HG02678 (cell line): ENCODE results near the gene FILIP1L.
"Not testable (repeated sequence)": the region's sequence is repeated elsewhere in the genome, so short reads cannot be mapped to it uniquely, and the experiment has no call there.

Experiments used
- ATAC-seq: cut with Tn5 transposase; IDR thresholded peaks from one replicate; pipeline ENCODE4 v1.9.1; 2021; ENCODE audit warnings: mild to moderate bottlenecking, moderate library complexity; ENCODE audit not compliant: unreplicated experiment

Gene FILIP1L

DNA sequence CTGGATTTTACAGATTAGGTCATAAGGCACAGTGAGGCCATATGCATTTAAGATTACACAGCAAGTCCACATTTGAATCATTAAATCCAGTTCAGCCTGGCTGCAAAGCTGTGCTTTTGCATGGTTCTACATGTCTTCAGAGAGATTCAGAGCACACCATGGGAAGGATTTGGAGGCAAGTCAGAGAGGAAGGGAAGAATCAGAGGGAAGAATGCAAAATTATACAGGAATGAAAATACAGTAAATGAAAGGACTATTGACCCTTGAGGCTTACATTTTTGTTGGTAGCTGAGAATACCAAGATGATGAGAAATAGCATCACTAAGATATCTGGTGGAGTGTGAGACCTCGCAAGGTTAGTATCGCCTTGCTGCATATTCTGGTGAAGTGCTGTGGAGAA, 13.9 kb downstream of the FILIP1L start:
- no peak for ATAC-seq

DNA sequence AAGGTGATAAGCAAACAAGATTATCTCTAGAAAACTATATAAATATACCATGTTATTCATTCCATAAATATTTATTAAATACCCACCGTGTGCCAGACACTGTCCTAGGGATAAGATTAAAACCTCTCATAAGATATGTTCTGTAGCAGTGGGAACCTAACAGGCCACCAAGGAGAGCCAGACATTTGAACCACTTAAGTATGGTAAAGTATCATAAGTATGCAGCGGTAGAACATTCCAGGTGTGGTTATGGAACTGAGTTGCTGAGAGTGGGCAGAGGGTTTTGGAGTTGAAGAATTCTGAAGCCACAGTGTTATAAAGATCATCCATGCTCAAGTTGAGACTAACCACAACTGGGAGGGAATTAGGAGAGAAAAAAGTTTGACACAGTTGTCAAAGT, 14.7 kb downstream of the FILIP1L start:
- no peak for ATAC-seq

DNA sequence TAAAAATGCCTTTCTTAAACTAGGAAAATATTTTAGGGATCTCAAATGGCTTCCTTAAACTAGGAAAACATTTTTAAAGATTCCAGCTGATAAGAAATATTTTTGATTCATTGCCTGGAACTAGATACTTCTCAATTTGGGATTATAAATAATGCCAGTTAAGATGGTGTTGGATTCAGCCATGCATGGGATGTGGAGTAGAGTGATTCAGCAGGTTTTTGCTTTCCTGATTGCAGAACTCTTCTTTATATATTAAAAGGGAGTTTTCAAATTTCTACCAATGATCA, 15.6 kb downstream of the FILIP1L start:
- no peak for ATAC-seq

DNA sequence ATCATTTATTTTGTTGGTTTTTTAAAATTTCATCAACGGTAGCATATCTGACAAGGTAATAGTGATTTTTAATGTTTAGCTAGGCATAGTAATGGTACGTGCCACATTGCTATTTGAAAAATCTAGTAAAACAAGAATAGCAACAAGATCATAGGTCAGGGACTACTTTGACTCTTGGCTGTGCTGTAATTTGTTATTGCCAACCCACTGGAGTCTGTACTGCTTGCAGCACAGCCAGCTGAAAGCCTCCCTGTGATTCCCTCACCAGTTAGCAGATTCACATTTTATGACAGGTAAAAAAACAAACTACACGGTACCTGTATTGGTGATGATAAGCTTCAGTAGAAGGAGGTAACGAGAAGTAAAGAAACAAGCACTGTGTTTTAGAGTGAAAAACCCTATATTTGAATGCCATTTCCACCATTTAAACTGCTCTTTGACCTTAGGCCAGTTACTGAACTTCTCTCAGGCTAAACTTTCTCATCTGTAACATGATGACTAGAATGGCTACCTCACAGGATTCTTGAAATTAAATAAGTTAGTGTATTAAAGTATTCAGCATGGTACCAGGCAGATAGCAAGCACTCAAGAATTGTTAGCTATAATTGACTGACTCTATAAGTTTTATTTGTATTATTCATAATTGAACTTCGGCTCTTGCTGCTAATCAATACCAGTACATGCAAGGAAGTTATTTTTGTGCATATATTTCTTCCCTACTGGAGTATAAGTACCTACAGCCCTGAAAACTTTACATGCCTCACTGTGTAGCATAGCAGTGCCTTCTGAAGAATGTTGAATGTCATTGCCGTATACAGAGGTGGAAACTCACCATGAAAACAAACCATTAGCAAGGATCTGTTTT, 16.1 kb downstream of the FILIP1L start:
- ATAC-seq, result no peak

DNA sequence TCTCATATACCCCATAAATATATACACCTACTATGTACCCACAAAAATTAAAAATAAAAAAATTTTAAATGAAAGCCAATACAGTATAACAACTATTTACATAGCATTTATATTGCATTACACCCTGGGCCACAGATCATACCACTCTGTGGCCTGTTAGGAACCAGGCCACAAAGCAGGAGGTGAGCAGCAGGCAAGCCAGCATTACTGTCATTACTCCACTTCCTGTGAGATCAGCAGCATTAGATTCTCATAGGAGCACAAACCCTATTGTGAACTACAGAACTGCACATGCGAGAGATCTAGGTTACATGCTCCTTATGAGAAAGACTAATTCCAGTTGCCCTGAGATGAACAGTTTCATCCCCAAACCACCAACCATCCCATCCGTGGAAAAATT, 17.4 kb downstream of the FILIP1L start:
- no peak for ATAC-seq

DNA sequence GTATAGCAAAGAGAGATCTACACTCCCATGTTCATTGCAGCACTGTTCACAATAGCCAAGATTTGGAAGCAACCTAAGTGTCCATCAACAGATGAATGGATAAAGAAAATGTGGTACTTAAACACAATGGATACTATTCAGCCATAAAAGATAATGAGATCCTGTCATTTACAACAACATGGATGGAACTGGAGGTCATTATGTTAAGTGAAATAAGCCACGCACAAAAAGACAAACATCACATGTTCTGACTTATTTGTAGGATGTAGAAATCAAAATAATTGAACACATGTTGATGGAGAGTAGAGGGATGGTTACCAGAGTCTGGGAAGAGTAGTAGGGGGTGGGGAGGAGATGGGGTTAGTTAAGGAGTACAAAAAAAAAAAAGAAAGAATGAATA, 18.0 kb downstream of the FILIP1L start:
- not testable (repeated sequence) for ATAC-seq

DNA sequence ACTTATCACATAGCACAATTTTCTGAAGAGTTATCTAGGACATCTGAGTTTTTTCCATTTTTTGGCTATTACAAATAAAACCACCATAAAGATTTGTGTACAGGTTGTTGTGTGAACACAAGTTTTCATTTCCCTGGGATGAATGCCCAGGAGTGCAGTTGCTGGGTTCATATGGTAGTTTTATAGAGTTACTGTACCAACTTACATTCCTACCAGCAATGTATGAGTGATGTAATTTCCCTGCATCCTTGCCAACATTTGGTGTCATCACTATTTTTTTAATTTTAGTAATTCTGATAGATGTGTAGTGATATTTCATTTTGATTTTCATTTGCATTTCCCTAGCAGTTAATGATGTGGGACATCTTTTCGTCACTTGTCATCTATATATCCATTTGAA, 20.5 kb downstream of the FILIP1L start:
- ATAC-seq, result no peak

DNA sequence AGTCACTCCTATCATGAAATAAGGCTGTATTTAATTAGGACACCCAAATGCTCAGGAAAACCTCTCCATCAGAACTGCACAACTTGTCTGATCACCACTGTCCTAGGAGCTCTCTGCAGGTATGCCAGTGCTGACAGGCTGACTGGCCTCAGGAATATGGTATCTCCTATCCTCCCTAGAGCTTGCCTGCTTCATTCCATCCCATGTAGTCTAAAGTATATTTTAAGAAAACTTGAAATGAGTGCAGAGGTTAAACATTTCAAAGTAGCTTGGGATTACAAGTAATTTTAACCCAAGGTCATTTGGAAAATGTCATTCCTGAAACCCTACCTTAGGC, 23.7 kb downstream of the FILIP1L start:
- ATAC-seq, result peak; percentile 7

DNA sequence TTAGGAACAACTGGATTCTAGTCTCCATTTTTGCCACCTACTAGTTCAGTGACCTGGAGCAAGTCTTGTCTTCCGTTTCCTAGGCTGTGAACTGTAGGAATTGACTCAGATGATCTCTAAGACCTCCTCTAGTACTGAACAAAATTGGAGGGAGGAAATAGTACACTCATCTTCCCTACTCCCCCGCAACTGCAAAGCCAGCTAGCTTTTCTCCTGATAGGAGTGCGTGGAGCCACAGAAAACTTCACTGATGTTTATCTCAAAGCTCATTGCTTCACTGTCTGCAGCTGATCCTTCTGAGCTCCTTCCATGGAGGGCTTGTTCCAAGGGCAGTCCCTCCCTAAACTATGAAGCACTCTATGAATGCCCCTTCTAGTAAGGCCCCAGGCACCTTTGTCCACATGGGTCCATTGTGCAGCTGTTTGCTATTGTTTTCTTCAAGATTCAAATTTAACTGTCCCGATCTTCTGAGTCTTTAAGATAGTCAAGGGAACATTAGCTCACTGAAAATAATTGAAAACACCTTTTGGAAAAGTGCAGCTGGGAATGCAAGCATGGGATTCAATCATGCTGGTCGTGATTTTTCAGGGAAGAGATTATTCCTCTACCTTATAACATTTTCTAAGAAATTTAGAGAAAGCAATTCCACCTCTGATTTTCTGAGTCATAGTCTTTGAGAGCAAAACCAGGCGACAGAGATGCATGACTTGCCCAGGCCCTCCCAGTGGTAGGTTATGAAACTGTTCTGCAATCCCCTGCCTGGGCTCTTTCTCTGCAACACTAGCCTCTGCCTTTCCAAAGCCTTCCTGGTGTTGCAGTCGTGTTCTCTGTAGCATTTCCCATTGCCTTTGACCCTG, 24.3 kb downstream of the FILIP1L start:
- ATAC-seq, result peak; percentile 68

DNA sequence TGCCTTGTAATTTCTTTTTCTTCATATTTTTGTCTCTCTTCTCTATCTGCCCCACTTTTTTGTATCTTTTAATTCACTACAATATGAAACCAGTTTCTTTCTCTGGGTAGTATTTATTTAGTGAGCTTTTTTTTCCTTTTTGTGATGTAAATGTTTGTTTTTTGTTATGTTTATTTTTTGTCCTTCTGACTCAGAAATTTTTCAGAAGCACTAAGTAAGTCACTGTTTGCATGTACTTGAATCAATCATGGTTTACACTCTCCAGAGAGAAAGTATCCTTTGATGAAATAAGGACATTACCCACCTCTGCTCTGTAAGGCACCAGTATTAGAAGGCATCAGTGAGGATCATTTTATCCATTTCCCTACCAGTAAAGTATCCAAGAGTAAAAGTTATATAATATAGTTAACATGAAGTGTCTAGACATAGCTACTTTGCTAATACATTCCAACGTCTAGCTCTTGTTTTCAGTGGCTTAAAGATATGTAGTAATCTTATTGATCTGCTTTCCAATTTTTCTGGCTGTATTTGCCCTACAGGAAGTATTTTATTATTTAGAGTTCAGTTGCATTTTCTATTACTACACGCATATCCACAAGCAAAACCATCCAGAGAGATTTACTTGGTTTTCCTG, 25.4 kb downstream of the FILIP1L start:
- no peak for ATAC-seq

DNA sequence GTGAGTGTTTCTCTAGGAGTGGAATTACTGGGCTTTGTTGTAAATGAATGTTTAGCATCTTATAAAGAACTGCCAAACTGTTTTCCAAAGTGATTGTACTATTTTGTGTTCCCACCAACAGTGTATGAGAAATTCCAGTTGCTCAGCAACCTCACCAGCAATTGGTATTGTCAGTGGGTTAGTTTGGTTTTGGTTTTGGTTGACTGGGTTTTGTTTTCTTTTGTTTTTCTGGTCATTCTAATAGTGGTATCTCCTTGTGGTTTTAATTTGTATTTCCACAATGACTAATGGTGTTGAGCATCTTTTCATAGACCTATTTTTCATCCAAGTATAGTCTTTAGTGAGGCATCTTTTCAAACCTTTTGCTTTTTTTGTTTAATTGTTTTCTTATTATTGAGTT, 27.1 kb downstream of the FILIP1L start:
- peak; percentile 88 for ATAC-seq

DNA sequence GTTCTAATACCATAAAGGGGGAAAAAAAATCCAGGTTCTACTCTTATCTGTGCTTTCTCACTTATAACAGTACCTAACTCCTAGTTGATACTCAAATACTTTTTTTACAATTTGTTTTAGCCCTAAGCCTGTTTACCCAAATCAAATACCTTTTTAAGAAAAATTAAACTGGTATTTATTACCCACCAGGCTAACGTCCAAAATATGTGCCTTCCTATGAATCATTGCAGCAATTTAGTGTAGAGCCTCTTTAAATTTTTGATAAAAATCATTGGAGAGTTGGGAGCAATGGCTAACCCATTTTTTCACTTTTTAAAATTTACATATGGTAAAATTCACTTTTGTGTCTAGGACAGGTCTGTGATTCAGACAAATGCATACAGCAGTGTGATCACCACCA, 27.9 kb downstream of the FILIP1L start:
- no peak for ATAC-seq

DNA sequence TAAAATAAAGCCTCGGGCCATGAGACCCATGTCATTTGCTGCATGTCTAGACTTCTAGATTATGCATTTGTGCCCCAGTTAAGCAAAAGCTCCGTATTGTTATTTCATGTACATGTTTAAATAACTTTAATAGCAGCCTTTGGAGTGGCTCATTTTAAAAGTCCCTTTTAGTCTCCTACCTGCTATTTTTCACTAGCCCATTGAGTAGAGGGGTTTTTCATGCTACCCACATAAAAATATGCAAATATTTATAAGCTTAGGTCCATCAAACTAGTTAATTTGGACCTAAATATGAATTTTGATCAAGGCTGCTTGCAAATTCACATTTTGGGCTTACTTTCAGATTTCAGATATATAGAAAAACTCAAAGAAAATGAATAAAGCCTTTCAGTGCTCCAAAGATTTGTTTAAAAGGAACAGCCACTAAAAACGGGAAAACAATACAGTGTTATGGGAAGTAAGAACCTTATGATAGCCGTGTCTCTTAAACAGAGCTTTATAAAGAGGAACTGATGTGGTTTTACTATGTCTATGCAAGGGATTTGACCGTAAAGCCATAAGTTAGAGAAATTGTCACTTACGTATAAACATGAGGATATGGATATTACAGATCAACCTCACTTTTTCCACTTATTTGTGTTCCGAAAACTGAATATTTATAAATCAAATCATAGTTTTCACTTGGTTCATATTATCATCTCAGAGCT, 30.0 kb downstream of the FILIP1L start:
- ATAC-seq, result no peak

DNA sequence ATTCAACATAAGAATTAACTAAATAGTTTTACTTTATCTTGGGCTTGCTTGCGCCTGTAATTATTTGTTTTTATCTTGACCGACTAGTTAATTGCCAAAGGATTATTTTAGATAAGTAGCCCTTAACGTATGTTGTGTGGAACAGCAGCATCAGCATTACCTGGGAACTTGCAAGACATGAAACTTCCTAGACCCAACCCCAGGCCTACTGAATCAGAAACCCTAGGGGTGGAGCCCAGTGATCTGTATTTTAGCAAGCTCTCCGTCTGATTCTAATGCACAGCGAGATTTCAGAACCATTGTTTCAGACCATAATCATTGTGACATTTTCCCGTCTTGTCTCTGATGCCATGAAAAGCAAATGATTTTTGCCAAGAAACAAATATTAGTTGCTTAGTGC, 31.1 kb downstream of the FILIP1L start:
- ATAC-seq, result no peak

DNA sequence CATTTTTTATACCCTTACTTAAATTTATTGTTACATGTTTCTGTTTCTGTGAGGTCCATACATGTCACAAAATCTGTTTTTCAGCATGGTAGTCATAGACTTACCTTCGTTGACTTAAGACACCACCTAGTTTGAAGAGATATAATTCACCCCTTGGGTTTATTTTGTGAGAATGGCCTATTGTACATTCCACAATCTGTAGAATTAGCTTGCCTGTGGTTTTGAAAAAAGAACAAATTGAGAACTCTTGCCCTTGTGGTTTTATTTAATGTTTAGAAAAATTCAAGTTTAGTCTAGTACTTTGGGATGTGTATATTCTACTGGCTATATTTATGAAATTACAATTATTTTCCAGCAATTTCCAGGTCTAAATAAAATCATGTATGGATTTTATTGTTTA, 31.6 kb downstream of the FILIP1L start:
- ATAC-seq, result no peak

DNA sequence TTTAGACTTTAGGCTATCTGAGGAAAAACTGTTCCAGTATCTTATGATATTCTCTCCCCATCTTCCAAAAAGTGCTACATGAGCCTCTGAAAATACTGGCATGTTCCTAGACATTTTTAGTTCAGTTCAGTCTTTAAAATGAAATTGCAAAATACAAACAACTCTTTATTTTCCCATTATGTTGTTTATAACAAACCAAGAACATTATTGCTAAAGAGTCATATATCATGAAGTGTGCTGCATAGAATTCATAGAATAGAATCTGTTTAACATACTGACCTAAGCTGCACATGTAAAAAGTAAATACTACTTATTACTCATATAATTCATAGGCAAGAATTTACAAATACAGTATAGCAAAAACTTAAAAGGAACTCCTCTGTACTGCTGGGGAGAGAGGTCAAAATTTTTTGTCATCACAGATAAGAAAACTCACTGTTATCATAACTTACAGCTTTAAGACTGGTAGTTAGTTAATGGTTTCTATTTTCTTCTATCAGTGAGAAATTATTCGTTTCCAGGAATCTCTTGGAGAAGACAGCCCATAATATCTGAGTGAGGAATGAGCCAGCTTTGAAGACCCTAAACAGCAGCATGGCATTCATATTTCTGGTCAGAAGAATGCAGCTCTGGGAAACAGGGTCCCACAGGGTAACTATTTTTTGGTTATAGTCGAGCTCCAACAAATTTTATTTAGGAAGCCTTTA, 32.2 kb downstream of the FILIP1L start:
- no peak for ATAC-seq

DNA sequence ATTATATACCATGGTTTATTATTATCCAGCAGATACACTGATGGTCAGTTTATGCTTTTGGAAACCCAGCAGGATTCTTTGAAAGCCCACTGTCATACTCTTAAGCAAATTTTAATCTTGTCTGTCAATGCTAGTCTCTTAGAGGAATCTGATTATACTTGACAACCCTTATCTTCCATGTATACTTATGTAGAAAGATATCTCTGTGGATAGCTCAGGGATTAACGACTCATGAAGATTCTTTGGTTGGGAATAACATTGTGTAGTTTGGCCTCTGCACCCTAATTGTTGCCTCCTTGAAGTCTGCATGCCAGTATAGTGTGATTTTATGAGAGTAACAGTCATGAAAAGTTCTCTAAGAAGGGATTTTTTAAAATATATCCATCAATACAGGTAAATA, 33.0 kb downstream of the FILIP1L start:
- no peak for ATAC-seq

DNA sequence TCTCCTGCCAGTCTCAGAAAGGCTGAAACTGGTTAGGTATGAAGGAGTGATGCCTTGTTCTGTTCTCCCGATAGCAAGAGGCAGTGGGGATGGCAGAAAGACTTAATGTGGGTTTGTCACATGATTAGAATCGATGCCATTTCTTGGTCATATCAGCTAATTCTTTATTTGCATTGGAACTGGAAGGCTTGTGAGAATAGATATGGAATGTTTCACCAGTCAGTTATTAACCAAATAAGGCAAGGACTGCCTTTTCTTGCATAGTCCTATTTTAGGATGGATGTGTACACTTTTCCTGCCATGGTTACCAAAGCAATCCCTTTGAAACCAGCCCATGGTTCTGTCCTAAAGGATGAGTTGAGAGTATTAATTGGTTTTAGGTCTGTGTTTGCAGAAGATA, 33.7 kb downstream of the FILIP1L start:
- no peak for ATAC-seq

DNA sequence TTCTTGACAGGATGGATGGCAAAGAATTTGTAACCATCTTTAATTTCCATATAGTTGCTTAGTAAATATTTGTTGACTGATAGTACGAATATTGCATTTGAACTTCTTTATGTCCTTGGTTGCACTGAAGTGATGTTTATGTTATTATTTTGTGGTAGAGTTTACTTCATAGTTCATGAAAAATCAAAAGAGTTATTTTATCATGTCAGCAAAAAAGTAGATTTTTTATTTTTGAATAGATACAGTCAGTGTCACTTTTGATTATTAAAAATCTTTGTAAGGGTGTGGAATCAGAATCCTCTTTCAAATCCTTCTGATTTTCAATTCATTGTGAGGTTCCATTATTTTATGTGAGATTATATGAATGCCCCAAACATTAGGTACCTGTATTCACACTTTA, 35.0 kb downstream of the FILIP1L start:
- no peak for ATAC-seq

DNA sequence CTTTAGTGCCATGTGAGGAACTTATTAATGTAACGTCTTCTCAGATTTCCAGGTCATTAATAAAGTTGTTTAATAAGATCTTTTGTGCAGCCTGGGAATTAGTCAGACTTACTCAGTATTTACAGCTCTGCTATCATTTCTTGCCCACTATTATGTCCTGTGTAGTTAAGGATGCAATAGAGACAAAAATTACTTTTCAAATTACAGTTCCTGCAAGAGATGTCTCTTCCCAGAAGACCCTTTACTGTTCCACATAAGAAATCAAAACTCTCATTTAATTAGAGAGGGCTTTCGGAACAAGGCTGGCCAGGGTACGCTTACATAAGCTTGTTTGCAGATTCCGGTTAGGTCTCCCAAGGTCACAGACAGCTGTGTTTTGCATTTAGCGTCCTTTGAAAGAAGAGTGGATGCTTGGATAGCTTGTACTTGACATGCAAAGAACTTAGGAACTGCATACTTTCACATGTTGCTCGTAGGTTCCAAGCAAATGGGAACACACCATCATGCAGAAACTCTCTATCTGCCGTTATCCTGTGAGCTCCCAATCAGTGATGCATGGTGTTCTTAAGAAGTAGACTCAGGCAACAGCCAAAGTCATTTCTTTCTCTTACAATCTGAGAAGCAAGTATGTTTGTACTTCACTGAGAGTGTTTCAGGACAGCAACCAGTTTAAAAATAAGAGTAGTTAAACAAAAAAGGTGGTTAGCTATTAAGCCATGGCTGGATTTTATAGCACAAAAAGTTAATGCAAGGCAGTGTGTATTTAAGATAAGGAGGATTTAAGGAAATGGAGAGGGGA, 37.4 kb downstream of the FILIP1L start:
- no peak for ATAC-seq
